ENCODE data around the gene OSBPL5. TPM values are rescaled to one million over a fixed set of nuclear protein-coding genes. Genes with fewer than 3 reads are reported as not detected.

OSBPL5 gene
- total RNA-seq, 1 experiment from 2014 or later = 16.1 TPM

DNA sequence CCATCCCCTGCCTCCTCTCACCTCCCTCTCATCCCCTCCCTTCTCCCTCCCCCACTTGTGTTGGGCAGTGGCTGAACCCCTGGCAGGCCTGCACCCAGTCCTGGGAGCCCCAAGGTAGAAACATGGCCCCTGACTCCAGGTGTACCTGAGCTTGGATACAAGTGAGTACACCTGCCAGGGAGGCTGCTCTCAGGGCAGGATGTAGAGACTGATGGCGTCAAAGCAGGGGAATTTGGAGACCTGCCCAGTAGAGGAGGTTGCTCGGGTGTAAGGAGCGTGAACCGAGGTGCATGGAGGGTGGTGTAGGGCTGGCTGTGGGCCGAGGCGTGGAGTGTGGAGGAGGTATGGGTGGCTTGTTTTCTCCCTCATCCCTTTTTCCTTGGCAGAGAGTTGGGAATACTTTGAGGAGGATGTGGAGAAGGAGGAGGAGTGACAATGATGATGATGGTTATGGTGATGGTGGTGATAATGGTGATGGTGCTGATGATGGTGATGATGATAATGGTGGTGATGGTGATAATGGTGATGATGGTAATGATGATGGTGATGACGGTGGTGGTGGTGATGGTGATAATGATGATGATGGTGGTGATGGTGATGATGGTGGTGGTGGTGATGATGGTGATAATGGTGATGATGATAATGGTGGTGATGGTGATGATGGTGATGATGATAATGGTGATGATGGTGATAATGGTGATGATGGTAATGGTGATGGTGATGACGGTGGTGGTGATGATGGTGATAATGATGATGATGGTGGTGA lies 41.2 kb upstream of the OSBPL5 start:
- peak overlapping the region; percentile 12 for H4K5ac ChIP-seq (ENCODE audit: insufficient read length, low read depth, low read length)

More for the DNA sequence above, 41.2 kb upstream of the OSBPL5 start:
- Histone ChIP-seq H3K18ac (ENCODE audit: insufficient read length, low read depth, low read length) (no peak overlapping the region), H3K4me2 (ENCODE audit: insufficient read depth, insufficient read length, low read length) (no peak overlapping the region), H3K79me2 (ENCODE audit: insufficient read depth, low read length) (no peaks in the 10 kb centered on the region), H2AFZ (ENCODE audit: low read length) (no peak overlapping the region), H2AK5ac (ENCODE audit: insufficient read length, low read length) (no peak overlapping the region), H2BK120ac (ENCODE audit: low read depth, low read length, poor library complexity, severe bottlenecking) (no peak overlapping the region), H3K4ac (ENCODE audit: low read depth, low read length) (no peak overlapping the region), H3K9me3 (ENCODE audit: control insufficient read depth, low read depth, low read length) (no peaks in the 10 kb centered on the region), H3K56ac (ENCODE audit: insufficient read length, low read depth, low read length) (no peak overlapping the region), H4K8ac (replicated peaks; ENCODE audit: insufficient read length, low read depth, low read length) (no peak overlapping the region), H4K20me1 (ENCODE audit: control insufficient read depth, insufficient read depth, insufficient read length) (peaks cover 2% of the 10 kb centered on the region), H3T11ph (ENCODE audit: low read length) (no peak overlapping the region), H3K4me1 (ENCODE audit: insufficient read depth, low read length) (no peaks in the 10 kb centered on the region), H3K23me2 (ENCODE audit: insufficient read length, low read depth, low read length, poor library complexity, severe bottlenecking) (peaks cover 9% of the 10 kb centered on the region), H4K91ac (ENCODE audit: insufficient read length, low read depth, low read length) (no peak overlapping the region), H2BK15ac (ENCODE audit: low read depth, low read length) (no peak overlapping the region), H3K27ac (ENCODE audit: insufficient read length, low read depth, low read length) (no peak overlapping the region), H3K23ac (ENCODE audit: insufficient read length, low read depth, low read length) (no peak overlapping the region), H3K79me1 (ENCODE audit: insufficient read depth, low read depth, low read length, poor library complexity, severe bottlenecking) (no peaks in the 10 kb centered on the region), H2BK12ac (ENCODE audit: insufficient read length, low read depth, low read length) (no peak overlapping the region), H3K14ac (ENCODE audit: insufficient read depth, low read length) (no peak overlapping the region), H3K27me3 (ENCODE audit: insufficient read depth, low read length) (peaks cover 9% of the 10 kb centered on the region; the same call in 1 of the 2 replicates), H2BK5ac (ENCODE audit: insufficient read length, low read length) (no peak overlapping the region), H2BK20ac (ENCODE audit: low read depth, low read length, poor library complexity, severe bottlenecking) (no peak overlapping the region), H3K9ac (ENCODE audit: extremely low read depth, insufficient read length, low read length) (no peak overlapping the region)
- Mint-ChIP-seq H3K36me3 (ENCODE audit: insufficient read depth in 1 of 3, low read depth in 3 of 3) (no peaks in the 10 kb centered on the region), H3K27me3 (ENCODE audit: low read depth) (peaks cover 54% of the 10 kb centered on the region), H3K27ac (no peak overlapping the region), H3K9me3 (no peaks in the 10 kb centered on the region), H3K4me1 (peaks cover 8 to 9% of the 10 kb centered on the region in 2 experiments), H3K4me3 (no peak overlapping the region)
- TF ChIP-seq, protein P1, sequence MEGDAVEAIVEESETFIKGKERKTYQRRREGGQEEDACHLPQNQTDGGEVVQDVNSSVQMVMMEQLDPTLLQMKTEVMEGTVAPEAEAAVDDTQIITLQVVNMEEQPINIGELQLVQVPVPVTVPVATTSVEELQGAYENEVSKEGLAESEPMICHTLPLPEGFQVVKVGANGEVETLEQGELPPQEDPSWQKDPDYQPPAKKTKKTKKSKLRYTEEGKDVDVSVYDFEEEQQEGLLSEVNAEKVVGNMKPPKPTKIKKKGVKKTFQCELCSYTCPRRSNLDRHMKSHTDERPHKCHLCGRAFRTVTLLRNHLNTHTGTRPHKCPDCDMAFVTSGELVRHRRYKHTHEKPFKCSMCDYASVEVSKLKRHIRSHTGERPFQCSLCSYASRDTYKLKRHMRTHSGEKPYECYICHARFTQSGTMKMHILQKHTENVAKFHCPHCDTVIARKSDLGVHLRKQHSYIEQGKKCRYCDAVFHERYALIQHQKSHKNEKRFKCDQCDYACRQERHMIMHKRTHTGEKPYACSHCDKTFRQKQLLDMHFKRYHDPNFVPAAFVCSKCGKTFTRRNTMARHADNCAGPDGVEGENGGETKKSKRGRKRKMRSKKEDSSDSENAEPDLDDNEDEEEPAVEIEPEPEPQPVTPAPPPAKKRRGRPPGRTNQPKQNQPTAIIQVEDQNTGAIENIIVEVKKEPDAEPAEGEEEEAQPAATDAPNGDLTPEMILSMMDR (conservative IDR thresholded peaks at IDR 0.05) = no peak
- WGBS (ENCODE audit: extremely low coverage, insufficient read length, low lambda C conversion rate) = no CpG with 5 or more reads among the region's 8 CpGs
- no peak for DNase-seq
